CMK (cell line): Measurements from ENCODE around the gene UBN1.
"Not testable (repeated sequence)": the region's sequence is repeated elsewhere in the genome, so short reads cannot be mapped to it uniquely, and the experiment has no call there.

Source experiments
- DNase-seq: peaks from one replicate; pipeline ENCODE4 v3.0.0-alpha.2; 2010; ENCODE audit warnings: low read depth

The UBN1 gene

GRCh38 chr16:4909825-4910224 lies 62.5 kb downstream of the UBN1 start:
- no peak for DNase-seq

GRCh38 chr16:4910828-4911227 lies 63.5 kb downstream of the UBN1 start:
- no peak for DNase-seq

DNA sequence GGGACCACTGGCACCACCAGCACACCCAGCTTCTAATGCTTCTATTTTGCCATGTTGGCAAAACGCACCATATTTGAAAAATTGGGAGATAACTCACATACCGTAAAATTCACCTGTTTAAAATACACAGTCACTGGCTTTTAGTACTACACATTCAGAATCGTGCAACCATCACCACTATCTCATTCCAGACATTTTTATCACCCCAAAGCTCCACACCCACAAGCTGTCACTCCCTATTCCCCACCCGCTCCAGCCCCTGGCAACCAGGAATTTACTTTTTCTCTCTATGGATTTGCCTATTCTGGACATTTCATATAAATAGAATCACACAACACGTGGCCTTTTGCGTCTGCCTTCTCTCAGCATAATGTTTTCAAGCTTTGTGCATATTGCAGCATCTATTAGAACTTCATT lies 64.7 kb downstream of the UBN1 start:
- no peak for DNase-seq

GRCh38 chr16:4913130-4913773 lies 66.0 kb downstream of the UBN1 start:
- DNase-seq: no peak

- no peak for DNase-seq
Measured at GRCh38 chr16:4913774-4914525, 66.7 kb downstream of the UBN1 start.

GRCh38 chr16:4914528-4915225 lies 67.4 kb downstream of the UBN1 start:
- no peak for DNase-seq

DNA sequence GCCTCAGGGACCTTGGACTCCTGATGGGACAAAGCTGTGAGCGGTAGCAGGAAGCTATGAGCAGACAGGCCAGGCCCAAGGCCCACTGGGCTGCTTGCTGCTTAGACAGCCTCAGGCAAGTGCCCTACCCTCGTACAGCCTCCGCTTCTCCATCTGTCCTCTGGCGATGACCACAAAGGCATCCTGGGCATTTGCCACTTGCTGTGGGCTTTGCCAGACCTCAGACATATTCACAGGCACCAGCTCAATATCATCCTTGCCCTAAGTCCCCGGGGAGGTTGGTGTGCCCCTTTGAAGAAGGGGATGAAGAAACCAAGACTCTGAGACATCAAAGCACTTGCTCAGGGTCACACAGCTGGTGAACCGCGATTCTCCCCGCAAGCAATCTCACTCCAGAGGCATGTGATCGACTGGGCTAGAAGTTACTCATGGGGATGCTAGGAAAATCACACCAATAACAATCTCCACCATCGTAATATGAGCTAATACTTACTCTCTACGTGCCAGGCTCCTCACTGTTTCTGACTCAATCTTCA lies 68.0 kb downstream of the UBN1 start:
- DNase-seq: no peak

GRCh38 chr16:4917117-4917516 lies 69.8 kb downstream of the UBN1 start:
- no peak for DNase-seq

DNA sequence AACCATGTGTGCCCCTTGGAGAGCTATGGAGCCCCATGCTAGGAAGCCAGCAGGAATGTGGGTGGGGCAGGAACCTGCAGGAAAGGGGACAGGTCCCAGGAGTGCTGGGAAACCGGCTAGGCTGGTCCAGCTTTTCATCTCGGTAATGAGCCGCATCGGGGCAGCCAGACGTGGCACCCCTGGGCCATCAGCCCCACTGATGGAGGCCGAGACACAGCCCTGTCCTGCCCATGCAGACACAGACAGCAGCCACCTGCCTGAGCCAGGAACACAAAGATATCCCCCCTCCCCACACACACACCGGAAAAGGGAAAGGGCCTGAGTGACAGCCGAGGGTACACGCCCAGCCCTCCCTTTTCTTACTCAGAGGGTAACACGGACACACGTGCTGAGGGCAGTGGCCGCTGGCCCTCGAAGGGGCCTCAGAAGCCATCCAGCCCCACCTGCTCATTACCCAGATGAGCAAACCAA lies 71.5 kb downstream of the UBN1 start:
- no peak for DNase-seq

- no peak for DNase-seq
Measured at GRCh38 chr16:4920826-4921225, 73.5 kb downstream of the UBN1 start.

- no peak for DNase-seq
Measured at GRCh38 chr16:4922721-4923342, 75.6 kb downstream of the UBN1 start.

DNA sequence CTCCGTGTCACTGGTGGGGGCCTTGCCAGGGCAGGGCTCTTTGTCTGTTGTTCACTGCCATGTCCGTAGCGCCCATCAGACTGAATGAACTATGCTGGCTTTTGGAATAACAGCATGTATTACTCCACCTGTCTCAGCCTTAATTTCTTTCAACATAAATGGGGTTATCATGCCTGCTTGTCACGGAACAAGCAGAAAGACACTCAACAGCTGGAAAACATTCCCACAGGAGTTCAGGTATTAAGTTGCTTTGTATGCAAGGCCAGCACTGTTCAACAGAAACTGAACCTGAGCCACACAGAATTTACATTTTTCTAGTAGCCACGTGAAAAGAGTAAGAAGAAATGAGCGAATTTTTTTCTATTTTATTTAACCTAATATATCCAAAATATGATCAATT lies 76.6 kb downstream of the UBN1 start:
- DNase-seq: no peak

DNA sequence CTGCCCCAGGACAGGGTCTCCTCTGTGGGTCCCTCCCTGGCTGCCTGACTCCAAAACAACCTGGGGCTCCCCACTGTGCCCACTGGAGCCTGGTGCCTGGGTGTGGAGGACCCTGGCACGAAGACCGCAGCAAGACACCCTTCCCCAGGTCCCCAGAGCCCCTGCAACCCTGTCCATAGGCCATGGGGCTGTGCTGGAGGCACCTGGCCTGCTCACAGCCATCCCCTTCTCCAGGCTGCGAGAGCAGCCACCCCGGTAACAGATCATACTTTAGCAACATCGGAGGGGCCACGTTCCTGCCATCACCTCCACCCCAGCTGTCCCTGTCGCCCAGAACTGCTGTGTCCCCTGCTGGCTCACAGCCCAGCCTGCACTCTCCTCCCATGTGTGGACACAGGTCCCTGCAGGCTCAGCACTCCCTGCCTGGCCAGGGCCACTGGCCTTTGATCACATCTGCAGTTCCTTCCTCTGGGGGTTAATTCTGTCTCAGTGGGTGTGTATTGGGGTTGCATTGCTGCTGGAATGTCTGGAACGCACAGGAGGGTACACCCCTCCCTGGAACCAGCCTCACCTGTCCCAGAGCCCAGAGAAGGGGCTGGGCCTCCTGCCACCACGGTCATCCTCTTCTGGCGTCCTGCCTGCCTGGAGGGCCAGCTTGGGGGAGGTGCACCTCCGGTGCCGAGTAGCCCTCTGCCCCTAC lies 77.5 kb downstream of the UBN1 start:
- DNase-seq: no peak

DNA sequence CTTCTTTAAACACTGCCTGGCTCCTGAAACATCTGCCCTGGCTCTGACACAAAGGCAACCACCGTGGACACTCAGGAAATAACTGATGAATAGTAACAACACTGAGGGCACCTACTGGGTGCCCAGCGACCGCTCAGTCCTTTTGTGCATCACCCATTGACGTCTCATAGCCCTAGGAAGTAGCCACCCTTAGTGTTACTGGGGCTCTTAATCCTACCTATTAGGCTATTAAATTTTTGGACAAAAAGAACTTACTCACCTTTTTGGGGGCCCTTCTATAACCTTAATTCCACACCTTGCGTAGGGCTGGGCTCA lies 78.0 kb downstream of the UBN1 start:
- no peak for DNase-seq

DNA sequence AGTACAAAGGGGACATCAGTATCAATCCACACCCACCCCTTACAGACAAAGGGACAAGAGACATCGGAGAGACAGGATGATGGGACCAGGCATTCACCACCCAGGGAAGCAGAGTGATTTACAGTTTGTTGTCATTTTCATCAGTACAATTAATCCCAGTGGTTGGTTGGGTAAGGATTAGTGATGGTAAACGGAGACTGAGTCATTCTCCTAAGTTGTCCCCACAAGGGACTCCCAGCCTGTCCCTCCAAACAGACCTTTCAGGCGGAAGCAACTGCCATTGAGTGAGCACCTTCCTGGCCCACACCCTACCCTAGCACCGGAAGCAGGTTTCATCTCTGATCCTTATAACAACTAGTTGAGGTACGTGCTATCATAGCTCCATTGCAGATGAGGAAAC lies 78.5 kb downstream of the UBN1 start:
- DNase-seq: no peak

DNA sequence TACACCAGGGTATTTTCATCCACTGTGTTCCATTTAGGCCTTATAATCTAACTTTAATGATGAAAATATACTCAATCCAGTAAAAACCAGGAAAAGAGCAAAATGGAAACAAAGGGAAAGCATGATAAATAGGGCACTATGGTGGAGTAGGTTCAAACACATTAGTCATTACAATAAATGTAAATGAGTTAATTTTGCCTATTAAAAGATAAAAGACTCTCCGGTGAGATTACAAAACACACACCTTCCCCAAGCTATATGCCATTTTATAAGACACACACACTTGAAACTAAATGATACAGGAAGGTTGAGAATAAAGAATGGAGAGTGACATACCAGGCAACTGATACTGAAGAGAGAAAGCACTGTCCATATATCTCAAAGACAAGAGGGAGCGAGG lies 79.6 kb downstream of the UBN1 start:
- no peak for DNase-seq

- DNase-seq: no peak
Measured at GRCh38 chr16:4927661-4928060, 80.4 kb downstream of the UBN1 start.

- DNase-seq: no peak
Measured at GRCh38 chr16:4928227-4928626, 80.9 kb downstream of the UBN1 start.

GRCh38 chr16:4929619-4930018 lies 82.3 kb downstream of the UBN1 start:
- not testable (repeated sequence) for DNase-seq

- no peak for DNase-seq
Measured at GRCh38 chr16:4931381-4931780, 84.1 kb downstream of the UBN1 start.
